ENCODE results near the gene PLCB4.

The PLCB4 gene

DNA sequence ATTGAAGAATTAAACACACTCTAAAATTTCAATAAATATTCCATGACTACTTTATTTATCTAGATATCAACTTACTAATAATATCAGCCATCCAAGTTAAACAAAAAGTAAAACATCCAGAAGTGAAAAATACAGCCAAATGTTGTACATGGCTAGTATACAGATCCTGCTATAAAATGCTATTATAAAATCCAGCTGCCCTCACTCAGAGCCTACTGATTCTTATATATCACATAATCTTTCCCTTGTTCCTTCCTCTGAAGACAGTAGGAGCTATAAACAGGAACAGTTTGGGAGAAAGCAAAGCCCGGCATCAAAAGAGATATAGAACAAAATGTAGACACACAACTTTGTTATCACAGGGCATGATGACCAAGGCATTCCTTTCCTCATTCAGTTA lies 212.9 kb downstream of the PLCB4 start:
- DNase-seq (ENCODE audit: low spot score): no peak
- in situ Hi-C loops (cut with MboI; ENCODE audit: low pct_unique_long_range_greater_than_20kb, low sequenced_read_pairs, unreplicated experiment): no loop called here
- TF ChIP-seq, protein P1, sequence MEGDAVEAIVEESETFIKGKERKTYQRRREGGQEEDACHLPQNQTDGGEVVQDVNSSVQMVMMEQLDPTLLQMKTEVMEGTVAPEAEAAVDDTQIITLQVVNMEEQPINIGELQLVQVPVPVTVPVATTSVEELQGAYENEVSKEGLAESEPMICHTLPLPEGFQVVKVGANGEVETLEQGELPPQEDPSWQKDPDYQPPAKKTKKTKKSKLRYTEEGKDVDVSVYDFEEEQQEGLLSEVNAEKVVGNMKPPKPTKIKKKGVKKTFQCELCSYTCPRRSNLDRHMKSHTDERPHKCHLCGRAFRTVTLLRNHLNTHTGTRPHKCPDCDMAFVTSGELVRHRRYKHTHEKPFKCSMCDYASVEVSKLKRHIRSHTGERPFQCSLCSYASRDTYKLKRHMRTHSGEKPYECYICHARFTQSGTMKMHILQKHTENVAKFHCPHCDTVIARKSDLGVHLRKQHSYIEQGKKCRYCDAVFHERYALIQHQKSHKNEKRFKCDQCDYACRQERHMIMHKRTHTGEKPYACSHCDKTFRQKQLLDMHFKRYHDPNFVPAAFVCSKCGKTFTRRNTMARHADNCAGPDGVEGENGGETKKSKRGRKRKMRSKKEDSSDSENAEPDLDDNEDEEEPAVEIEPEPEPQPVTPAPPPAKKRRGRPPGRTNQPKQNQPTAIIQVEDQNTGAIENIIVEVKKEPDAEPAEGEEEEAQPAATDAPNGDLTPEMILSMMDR (IDR thresholded peaks at IDR 0.05; ENCODE audit: extremely low read depth, insufficient read depth, missing control alignments): no peak

DNA sequence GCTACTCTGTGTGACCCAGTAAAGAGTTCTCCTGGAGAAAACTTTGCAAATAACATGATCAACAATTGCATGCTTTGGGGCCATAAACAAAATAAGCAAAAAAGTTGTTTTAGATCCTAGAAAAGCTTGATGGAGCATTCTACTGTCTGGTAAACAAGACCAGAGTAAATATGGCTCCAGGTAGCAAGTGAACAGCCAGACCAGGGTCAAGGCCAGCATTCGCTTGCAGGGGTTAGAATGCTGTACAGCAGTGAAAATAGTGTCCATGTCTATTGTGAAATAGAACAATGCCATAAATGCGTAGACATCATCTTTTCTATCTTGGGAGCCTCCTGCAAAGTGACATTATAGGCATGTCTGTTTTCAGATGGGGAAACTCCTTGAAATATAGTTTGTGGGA lies 216.7 kb downstream of the PLCB4 start:
- TF ChIP-seq, protein P1 (IDR thresholded peaks at IDR 0.05; ENCODE audit: extremely low read depth, insufficient read depth, missing control alignments): no peak
- in situ Hi-C loops (cut with MboI; ENCODE audit: low pct_unique_long_range_greater_than_20kb, low sequenced_read_pairs, unreplicated experiment): no loop called here

DNA sequence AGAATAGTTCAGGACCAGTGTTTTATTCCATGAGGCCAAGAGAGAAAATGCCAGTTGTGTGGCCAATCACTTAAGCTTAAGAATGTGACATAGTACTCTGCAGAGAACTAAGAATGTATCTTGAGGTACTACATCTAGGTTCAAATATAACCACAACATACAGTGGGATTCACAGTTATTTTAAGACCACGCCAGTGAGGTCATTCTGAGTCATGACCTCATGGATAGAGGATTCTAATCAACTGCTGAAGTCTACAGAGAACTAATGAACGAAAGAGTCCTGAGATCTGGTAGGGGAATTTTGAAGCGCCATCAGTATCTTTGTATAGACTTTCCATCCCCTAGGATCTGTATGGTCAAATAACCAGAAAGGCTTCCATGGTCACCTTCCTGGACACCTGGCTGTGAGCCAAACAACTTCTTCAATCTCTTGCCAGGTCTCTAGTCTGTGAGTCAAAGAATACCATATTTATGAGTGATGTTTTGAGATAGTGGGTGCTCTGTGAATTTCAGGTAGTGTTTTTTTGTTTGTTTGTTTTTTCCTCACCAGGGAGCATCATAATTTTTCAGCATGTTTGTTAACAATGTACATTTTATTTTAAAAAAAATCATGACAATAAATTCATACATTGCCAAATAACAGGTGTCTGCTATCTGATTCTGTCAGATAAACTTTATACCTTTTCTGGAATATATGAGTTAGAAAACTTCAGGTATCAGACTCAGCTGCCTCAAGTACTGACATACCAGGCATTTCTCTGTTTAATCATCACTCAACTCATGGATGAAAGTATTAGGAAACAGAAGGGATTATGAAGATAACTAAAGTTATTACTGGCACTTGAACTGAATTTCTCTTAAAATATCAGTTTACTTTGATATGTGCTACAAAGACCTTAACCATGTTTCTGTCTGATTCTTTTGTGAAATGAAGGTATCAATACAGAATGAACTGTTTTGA lies 217.9 kb downstream of the PLCB4 start:
- in situ Hi-C loops (cut with MboI; ENCODE audit: low pct_unique_long_range_greater_than_20kb, low sequenced_read_pairs, unreplicated experiment): no loop called here
- DNase-seq (ENCODE audit: low spot score): no peak
- TF ChIP-seq, protein P1 (IDR thresholded peaks at IDR 0.05; ENCODE audit: extremely low read depth, insufficient read depth, missing control alignments): no peak

More for the DNA sequence above, 216.7 kb downstream of the PLCB4 start:
- DNase-seq (ENCODE audit: low spot score): no peak

DNA sequence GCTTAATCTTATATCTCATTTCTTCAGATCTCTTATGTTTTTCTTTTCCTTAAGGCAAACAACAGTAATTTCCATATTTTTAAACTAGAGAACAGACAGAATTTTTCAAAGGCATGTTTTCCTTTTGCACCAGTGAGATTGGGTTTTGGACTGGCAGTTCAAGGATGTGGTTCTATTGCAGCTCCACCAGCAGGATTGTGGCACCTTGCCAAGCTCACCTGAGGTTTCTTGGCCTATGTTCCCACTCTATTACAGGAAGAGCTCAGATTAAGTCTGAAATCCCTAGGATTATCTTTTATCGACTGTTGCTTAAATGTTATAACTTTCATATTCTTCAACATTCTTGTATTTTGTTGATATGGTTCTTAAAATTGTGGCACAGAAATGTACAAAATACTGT lies 218.9 kb downstream of the PLCB4 start:
- in situ Hi-C loops (cut with MboI; ENCODE audit: low pct_unique_long_range_greater_than_20kb, low sequenced_read_pairs, unreplicated experiment): no loop called here
- TF ChIP-seq, protein P1 (IDR thresholded peaks at IDR 0.05; ENCODE audit: extremely low read depth, insufficient read depth, missing control alignments): no peak
- DNase-seq (ENCODE audit: low spot score): no peak

DNA sequence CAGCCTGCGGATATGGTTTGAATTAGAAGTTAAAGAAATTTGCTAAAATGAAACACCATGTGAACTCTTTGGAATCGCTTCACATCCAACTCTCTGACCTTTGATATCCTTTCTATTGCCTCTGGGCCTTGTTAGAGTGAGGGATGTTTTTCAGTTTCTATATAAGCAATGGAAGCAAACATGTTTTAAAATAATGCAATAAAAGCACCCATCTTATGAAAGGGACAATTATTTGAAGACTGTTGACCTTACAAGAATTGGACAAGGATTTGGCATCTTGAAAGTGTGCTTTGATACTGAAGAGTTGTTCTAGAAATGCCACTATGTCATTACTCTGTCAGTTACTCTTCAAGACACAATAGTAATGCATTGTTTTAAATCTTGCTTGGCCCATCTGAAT lies 221.4 kb downstream of the PLCB4 start:
- in situ Hi-C loops (cut with MboI; ENCODE audit: low pct_unique_long_range_greater_than_20kb, low sequenced_read_pairs, unreplicated experiment): no loop called here

DNA sequence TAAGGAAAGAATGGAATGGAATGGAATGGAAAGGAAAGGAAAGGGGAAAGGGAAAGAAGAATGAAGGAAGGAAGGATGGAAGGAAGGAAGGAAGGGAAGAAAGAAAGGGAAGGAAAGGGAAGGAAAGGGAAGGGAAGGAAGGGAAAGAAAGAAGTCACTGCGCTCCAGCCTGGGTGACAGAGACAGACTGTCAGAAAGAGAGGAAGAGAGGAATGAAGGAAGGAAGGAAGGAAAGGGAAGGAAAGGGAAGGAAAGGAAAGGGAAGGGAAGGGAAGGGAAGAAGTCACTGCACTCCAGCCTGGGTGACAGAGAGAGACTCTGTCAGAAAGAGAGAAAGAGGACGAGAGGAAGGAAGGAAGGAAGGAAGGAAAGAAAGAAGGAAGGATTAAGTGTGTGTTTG lies 224.3 kb downstream of the PLCB4 start:
- TF ChIP-seq, protein P1 (IDR thresholded peaks at IDR 0.05; ENCODE audit: extremely low read depth, insufficient read depth, missing control alignments): no peak
- in situ Hi-C loops (cut with MboI; ENCODE audit: low pct_unique_long_range_greater_than_20kb, low sequenced_read_pairs, unreplicated experiment): no loop called here
- no peak for DNase-seq (ENCODE audit: low spot score)

More for the DNA sequence above, 221.4 kb downstream of the PLCB4 start:
- no peak for DNase-seq (ENCODE audit: low spot score)
- TF ChIP-seq, protein P1 (IDR thresholded peaks at IDR 0.05; ENCODE audit: extremely low read depth, insufficient read depth, missing control alignments): no peak

All from GM13977 (cell line).